GM23338 (cell line): ENCODE data around the gene NOP9.

Source experiments
- CREB1 ChIP-seq: fragments of 250-450 bp; sonication (Bioruptor Pico); IDR thresholded peaks from 2 replicates; pipeline ENCODE4 v1.5.0; 2020; ENCODE audit warnings: low read depth, mild to moderate bottlenecking, moderate library complexity
- EZH2 ChIP-seq: fragments of 200-600 bp; sonication (generic); IDR thresholded peaks from one replicate; pipeline ENCODE4 v1.8.0; 2017; ENCODE audit warnings: antibody characterized with exemption, mild to moderate bottlenecking, low read depth; ENCODE audit not compliant: unreplicated experiment
- EZH2phosphoT487 ChIP-seq: fragments of 200-600 bp; sonication (generic); IDR thresholded peaks from one replicate; pipeline ENCODE4 v1.8.1; 2018; ENCODE audit warnings: antibody characterized with exemption; ENCODE audit not compliant: unreplicated experiment
- POLR2AphosphoS5 ChIP-seq: IDR thresholded peaks from 2 replicates; pipeline ENCODE4 v1.6.1; 2016; ENCODE audit warnings: antibody characterized with exemption, low read depth
- STAT1 ChIP-seq: IDR thresholded peaks from one replicate; pipeline ENCODE4 v1.6.1; 2016; ENCODE audit warnings: antibody characterized with exemption; ENCODE audit not compliant: unreplicated experiment
- TF ChIP-seq, protein P1 (sequence below), 2 experiments: fragments of 200-600 bp in 1 of 2; sonication (generic) in 1 of 2; conservative IDR thresholded peaks; 2 replicates each; pipeline versions ENCODE4 v1.5.1 to v1.6.1; 2016 to 2017; ENCODE audit warnings: antibody characterized with exemption in 2 of 2, low read depth in 2 of 2, mild to moderate bottlenecking in 2 of 2, moderate library complexity in 1 of 2
- TF ChIP-seq, protein P2 (sequence below): IDR thresholded peaks from one replicate; pipeline ENCODE4 v1.6.1; 2018; ENCODE audit warnings: antibody characterized with exemption; ENCODE audit not compliant: unreplicated experiment
- TF ChIP-seq, protein P3 (sequence below): IDR thresholded peaks from 2 replicates; pipeline ENCODE4 v1.6.1; 2016; ENCODE audit warnings: antibody characterized with exemption

DNA sequence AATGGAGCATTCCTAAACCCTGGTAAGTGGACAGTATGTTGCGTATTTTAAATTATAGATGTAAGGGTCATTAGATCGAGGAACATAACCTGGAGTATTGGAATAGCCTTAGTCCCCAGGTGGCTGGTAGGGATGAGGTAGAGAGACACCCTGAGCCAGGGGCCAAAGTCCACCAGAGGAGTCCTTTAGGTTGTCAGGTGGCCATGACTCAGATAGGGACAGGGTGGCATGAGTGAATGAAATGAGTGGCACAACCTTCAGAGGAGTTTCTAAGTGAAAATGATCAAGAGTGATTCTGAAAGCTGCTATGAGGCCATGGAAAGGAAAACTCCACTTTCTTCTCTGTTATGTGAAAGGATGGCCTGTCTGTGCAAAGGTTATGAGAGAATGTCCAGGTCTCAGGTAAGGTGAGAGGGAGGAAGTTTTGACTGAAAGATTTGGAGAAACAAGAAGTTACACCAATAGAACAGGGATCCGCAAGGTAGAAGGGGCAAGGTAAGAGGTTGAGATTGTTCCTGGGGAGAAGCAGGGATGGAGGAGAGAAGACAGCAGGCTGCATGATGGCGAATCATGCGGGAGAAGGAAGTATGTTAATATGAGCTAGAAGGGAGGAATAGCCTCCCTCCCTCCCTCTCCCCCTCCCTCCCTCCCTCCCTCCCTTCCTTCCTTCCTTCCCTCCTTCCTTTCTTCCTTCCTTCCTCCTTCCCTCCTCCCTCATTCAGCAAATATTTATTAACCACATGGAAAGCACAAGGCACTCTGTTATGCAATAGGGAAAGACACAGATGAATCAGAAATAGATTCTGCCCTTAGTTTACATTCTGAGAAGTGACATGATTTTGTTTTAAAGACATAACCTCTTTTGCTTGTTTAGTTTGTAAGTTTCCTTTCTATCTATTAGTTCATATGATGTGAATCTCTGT is 54.2 kb downstream of the NOP9 start:
- TF ChIP-seq, protein P1, sequence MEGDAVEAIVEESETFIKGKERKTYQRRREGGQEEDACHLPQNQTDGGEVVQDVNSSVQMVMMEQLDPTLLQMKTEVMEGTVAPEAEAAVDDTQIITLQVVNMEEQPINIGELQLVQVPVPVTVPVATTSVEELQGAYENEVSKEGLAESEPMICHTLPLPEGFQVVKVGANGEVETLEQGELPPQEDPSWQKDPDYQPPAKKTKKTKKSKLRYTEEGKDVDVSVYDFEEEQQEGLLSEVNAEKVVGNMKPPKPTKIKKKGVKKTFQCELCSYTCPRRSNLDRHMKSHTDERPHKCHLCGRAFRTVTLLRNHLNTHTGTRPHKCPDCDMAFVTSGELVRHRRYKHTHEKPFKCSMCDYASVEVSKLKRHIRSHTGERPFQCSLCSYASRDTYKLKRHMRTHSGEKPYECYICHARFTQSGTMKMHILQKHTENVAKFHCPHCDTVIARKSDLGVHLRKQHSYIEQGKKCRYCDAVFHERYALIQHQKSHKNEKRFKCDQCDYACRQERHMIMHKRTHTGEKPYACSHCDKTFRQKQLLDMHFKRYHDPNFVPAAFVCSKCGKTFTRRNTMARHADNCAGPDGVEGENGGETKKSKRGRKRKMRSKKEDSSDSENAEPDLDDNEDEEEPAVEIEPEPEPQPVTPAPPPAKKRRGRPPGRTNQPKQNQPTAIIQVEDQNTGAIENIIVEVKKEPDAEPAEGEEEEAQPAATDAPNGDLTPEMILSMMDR (conservative IDR thresholded peaks at IDR 0.05; ENCODE audit: low read depth in 2 of 2), result no peak
- TF ChIP-seq POLR2AphosphoS5 (no peak), STAT1 (no peak), EZH2phosphoT487 (no peak), EZH2 (no peak), CREB1 (CRISPR knock-in tag) (no peak)
- TF ChIP-seq, protein P2, sequence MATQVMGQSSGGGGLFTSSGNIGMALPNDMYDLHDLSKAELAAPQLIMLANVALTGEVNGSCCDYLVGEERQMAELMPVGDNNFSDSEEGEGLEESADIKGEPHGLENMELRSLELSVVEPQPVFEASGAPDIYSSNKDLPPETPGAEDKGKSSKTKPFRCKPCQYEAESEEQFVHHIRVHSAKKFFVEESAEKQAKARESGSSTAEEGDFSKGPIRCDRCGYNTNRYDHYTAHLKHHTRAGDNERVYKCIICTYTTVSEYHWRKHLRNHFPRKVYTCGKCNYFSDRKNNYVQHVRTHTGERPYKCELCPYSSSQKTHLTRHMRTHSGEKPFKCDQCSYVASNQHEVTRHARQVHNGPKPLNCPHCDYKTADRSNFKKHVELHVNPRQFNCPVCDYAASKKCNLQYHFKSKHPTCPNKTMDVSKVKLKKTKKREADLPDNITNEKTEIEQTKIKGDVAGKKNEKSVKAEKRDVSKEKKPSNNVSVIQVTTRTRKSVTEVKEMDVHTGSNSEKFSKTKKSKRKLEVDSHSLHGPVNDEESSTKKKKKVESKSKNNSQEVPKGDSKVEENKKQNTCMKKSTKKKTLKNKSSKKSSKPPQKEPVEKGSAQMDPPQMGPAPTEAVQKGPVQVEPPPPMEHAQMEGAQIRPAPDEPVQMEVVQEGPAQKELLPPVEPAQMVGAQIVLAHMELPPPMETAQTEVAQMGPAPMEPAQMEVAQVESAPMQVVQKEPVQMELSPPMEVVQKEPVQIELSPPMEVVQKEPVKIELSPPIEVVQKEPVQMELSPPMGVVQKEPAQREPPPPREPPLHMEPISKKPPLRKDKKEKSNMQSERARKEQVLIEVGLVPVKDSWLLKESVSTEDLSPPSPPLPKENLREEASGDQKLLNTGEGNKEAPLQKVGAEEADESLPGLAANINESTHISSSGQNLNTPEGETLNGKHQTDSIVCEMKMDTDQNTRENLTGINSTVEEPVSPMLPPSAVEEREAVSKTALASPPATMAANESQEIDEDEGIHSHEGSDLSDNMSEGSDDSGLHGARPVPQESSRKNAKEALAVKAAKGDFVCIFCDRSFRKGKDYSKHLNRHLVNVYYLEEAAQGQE, result no peak
- TF ChIP-seq, protein P3, sequence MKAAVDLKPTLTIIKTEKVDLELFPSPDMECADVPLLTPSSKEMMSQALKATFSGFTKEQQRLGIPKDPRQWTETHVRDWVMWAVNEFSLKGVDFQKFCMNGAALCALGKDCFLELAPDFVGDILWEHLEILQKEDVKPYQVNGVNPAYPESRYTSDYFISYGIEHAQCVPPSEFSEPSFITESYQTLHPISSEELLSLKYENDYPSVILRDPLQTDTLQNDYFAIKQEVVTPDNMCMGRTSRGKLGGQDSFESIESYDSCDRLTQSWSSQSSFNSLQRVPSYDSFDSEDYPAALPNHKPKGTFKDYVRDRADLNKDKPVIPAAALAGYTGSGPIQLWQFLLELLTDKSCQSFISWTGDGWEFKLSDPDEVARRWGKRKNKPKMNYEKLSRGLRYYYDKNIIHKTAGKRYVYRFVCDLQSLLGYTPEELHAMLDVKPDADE, result no peak
